Measurements from ENCODE around the gene BRD4.

The BRD4 gene

DNA sequence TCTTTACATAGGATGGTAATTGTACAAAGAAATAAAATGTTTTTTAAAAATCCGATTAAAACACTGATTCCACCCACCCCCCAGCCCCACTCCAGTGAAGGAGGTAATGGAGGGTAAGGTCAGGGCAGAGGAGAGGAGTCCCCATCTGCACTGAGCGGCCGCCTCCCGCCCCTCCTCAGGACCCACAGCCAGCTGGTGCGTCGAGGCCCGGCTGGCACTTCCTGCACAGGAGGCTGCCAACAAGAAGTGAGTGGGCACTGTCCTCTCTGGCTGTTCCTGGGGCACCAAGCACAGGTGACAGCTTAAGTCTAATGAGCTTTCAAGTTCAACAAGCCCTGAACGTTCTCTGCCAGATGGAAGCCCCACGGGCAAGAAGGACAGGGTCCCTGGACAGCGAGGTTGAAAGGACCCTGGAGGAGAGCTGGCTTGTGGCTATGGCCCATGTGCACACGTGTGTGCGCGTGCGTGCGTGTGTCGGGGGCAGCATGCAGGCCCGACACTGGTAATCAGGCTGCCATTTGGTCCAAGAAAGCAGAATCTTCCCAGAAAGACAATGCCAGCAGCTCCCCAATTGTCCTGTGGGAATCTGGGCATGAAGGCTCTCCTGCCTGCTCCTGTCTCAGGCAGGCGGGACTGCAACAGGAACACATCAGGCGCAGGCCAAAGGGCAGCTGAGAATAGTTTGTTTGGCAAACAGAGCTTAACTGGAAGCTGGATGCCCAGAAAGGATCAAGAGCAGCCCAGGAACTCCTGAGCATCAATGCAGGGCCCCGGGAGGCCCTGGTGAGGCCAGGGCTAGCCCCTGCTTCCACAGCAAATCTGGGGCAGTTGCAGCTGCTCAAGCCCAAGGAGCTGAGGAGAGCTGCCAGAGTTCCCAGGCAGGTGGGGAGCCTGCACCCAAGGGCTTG lies 85.0 kb downstream of the BRD4 start:
- DNase-seq: no peak

DNA sequence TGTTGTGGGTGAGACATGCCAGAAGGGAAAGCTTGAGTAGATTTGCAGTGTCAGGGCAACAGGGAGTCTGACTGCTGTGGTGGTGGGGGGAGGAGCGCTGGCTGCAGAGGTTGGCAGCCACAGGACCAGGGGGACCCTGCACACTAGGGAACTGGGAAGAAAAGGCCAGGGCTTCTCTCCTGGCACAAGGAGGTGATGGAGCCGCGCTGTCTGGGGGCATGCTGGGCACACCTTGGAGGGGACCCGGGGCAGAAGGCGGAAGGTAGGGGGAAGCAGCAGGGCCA lies 86.2 kb downstream of the BRD4 start:
- DNase-seq: no peak

DNA sequence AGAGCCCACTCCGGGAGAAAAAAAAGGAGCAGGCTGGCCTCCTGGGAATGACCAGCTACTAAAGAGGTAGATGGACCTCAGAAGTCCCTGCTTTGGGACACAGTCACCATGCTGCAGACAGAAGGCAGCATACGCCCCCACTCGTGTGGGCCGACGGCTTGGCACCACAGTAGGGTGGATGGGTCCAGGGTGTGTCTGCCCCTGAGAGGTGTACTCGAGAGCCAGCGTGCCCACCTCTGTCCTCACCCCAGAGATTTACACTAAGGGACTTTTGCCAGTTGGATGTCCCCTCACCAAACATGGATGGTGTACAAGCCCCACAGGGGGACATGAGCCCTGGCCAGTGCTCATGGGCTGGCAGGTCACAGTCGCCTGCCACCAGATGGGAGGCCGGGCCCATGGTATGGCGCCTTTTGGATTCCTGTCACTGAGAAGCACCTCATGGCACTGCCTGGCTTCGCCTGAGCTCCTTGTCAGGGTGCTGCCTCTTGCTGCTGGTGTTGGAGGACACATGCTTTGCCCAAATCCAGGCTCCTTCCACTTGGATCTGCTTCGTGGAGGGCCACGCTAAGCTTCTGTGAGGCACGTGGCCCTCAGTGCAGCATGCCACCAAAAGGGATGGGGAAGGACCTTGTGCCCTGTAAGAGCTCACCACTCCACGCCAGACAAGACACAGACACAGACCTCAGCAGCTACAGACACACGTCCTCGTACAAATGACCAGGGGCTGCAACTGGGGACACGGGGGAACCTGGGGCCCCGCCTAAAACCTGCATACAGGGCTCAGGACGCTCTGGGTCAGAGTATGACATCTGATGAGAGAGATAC lies 86.8 kb downstream of the BRD4 start:
- no peak for DNase-seq

DNA sequence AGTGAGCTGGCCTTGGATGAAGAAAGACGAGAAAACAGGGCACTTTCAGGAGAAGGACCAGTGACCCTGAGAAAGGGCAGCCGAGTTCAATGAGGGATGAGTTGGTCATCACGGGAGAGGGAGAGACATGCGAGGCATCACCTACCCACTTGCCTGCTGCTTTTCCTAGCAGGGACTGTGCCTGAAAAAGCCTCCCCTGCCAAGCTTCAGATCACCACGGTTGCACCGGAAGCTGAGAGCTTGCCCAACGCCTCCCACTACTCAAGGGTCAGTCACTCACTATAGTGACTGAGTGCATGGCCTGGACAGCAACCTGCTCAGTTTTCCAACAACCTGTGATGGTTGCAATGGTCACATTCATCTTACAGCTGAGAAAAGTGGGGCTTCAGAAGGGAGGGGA lies 87.5 kb downstream of the BRD4 start:
- DNase-seq: no peak

DNA sequence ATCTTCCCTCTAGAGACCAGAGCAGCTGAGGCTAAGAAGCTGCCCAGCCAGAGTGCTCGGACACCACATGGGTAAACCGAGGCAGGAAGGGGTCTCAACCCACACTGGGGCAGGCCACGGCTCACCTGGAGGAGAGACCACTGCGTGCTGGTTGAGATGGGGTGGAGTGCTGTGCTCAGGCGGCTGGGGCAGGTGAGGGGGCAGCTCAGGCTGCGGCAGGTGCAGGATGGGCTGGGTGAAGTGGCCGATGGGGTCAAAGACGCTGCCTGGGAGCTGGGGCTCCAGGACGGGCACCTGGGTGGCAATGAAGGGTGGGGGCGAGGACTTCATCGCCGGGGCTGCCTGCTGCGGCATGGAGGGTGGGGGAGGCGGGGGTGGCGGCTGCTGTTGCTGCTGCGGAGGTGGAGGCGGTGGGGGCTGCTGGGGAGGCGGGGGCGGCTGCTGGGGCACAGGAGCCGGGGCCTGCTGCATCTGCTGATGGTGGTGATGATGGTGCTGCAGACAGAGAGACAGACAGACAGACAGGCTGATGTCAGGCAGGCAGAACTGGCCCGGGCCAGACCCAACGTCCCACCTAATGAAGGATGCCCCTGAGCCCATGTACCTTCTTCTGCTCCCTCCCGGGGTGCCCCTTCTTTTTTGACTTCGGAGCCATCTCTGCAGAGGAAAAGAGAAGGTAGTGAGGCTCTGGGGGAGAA lies 88.1 kb downstream of the BRD4 start:
- no peak for DNase-seq

DNA sequence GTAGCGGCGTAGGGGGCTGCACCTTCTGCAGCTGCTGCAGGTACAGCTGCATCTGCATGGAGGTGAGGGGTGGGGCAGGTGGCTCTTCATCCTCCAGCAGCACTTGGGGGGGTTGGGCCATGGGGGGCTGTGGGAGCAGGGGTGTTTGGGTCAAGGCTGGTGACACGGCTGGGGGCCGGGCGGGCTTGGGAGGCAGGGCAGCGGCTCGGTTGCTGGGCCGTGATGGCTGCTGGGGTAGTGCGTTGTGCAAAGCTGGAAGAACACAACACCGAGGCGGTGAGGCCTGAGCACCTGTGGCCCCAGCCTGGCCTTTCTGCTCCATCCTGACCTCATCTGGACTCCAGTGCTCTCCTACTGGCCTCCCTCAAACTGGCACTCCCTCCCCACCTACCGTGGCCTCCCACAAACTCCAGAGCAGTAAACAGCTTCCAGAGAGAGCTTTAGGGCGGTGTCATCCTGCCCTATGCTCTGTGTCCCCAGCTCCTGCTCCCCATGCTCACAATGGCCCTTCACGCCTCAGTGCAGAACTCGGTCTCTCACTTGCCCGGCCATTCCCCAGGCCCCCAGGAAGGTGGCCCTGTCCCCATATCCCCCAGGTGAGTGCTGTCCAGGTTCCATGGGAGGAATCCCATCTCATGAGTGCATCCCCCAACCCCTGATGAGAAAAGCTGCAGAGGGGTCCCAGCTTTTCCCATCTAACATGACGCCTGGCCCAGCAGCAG lies 88.9 kb downstream of the BRD4 start:
- DNase-seq: no peak

DNA sequence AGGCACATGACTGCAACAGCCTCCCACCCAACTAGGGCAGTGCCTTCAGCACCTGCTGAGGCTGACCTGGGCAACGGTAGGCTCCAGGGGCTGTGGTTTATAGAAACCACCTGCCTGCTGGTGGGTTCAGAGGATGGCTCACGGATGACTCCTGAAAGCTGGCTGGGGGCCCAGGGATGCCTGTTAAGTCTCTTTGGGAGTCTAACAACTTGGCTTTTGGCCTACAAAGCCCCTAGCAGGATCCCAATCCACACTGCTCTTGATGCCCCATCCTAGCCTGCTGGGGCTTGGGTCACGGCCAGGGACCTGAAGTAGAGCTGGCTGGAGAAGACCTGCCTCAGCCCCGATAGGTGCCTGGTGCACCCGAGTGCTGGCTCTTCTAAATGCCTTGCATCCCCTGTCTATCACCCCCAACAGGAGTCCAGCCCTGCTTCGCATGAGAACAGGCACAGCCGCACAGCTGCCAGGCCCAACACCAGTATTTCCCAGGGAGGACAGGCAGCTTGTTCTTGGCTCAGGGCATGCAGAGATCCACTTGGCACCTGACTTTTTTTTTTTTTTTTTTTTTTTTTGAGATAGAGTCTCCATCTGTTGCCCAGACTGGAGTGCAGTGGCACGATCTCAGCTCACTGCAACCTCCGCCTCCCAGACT lies 91.0 kb downstream of the BRD4 start:
- DNase-seq: no peak

DNA sequence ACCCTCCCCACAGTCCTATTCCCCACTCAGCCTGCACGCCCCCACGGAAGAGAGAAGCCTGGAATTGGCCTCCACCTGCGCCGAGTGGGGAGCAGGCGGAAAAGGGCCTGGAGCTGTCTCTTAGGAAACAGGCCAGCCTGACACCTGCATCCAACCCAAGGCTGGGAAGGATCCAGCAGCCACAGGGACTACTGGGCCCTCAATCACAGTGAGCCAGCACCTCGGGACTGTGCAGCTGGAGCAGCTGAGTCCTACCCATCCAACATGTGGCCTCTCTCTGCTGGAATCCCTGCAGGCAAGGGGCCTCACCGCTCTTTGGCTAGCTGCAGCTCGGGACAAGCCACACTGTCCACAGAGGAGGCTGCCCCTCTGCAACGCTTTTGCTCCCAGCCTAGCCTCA lies 91.8 kb downstream of the BRD4 start:
- no peak for DNase-seq

DNA sequence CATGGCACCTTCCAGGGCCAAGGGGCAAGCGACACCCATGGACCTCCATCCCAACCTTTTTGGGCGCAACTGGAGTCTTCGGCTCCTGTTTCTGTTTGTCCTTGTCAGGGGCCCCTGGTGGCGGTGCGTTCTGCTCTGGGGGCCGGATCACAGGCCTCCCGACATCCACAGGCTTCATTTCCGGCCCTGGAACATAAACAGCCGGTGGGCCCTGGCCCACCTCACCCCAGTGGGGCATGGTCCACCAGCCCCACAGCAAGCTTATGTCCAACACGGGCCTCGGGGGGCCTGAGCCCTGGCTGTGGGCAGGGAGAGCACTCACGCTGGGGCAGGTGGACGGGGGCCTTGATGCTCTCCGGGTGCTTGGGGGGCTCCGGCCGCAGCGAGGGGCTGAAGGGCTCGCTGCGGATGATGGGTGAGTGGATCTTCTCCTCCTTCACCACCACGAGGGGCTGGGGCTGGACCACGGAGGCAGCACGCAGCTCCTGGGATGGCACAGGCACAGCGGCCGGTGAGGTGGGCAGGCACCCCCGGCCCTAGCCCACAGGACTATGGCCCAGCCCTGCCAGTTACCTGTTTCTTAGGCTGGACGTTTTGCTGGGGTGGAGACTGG lies 92.9 kb downstream of the BRD4 start:
- no peak for DNase-seq

DNA sequence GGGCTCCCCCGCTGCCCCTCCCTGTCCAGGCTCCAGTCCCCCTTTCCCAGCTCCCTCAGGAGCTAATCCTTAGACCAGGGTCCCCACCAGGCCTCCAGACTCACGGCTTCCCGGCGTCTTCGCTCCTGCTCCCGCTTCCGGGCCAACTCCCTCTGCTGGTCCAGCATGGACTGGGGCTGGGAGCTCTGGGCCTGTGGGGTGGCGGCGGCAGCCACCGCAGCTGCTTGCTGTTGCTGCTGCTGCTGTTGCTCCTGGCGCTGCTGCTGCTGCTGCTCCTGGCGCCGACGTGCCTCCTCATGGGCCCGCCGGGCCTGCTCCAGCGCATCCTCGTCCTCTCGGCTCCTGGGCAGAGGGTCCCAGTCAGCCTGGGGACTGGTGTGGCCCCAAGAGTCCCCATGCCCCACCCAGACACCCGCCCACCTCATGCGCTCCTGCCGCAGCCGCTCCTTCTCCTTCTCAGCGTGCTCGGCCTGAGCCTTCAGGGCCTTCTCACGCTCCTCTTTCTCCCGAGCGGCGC lies 93.6 kb downstream of the BRD4 start:
- no peak for DNase-seq

DNA sequence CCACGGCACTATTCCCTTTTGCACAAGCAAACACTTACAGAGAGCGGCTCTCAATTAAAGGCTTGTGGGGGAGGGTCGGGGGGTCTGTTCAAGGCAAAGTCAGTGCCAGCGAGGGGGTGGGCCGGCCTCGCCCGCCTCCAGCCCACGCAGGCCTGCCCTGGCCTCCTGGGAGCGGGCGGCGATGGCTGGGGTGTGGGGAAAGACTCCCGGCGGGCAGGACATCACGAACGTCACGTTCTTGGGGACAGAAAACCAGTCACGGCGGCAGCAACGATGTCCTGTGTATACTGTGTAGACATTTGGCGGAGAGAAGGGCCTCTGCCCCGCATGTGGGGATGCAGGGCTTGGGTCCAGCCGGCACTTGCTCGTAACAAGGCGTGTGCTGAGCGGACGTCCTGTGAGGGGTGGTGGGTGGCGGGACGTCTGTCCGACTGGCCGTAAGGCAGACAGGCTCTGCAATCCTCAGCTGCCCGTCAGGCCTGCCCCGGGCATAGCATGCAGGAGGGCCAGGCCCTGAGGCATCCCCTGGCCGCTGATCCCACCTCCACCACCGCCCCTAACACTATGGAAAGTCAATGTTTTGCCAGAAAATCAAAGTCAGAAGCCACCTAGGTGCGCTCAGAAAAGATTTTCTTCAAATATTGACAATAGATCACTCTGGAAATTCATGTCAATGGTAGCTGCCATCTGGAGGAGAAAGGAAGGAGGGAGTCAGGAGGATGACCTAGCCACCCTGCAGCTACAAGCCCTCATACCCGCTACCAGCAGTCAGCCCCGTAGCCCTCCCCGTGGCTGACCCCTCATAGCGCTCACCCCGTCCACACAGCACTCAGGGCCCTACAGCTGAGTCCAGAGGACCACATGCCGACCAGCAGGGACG lies 94.3 kb downstream of the BRD4 start:
- DNase-seq: no peak

DNA sequence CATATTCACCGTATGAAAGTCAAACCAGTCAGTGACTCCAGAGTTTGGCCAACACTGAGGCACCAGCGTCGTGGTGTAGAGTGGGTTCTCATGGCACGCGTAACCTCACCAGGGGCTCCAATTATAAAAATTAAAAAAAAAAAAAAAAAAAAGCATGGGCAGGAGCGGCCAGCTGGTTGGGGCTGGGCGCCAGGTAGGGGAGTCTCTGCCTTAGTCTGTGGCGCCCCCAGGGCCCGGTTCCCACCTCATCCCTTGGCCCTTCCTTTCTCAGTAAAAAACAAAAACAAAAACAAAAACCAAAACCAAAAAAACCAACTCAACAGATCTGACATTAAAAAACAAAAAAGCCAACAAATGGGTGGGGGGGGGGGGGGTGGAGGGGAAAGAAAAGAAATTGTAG lies 95.5 kb downstream of the BRD4 start:
- no peak for DNase-seq

DNA sequence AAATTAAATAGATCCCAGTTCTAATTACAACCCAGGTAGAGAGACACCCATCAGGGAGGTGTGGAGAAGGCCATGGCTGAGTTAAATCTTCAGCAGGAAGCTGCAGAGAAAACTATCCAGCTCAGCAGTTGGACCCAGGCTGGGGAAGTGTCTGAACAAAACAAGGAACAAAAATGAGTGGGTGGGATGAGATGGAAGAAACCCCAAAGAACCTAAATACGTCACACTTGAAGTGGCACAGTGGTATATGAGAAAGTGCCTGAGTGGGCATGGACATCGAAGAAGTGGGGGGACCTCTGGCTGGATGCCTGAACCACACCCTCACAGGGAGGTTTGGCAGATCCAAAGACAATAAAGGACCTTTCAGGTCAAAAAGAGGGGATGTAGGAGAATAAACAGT lies 96.6 kb downstream of the BRD4 start:
- DNase-seq: no peak

DNA sequence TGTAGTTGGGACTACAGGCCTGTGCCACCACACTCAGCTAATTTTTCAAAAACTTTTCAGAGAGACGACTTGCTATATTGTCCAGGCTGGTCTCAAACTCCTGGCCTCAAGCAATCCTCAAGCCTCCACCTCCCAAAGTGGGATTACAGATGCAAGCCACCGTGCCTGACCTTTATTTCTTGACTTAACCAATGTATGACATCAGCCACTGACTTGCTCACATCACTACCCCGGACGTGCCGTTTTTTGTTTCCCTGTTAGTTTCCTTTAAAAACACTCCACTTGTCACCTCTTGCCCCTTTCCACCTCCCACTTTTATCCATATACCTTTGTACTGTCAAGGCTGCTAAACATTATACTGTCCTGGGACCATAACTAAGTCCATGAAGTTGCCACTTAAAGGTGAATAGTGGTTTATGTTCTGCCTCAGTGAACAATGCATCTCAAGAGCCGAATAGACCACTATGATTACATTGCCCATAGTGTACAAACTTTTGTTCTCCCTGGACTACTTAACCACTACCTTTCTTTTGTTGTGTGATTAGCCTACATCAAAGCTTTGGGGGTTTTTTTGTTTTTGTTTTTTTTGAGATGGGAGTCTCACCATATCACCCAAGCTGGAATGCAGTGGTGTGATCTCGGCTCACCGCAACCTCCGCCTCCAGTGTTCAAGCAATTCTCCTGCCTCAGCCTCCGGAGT lies 97.8 kb downstream of the BRD4 start:
- no peak for DNase-seq

DNA sequence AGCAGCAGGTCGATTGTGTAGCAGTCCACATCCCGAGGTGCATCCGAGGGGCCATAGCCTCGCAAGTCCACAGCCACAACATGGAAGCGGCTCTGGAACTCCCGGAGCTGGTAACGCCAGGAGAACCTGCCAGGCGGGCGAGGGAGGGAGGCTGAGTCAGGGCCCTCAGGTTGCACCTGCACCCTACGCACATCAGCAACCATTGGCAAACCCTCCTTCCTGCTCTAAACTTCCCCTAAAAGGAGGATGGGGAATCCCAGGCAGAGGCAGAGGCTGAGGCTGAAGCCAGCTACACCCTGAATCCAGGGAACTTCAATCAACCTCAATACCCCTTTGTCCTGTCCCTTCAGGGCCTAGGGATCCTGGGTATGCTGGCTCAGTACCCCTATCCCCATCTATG lies 101.1 kb downstream of the BRD4 start:
- DNase-seq: no peak

DNA sequence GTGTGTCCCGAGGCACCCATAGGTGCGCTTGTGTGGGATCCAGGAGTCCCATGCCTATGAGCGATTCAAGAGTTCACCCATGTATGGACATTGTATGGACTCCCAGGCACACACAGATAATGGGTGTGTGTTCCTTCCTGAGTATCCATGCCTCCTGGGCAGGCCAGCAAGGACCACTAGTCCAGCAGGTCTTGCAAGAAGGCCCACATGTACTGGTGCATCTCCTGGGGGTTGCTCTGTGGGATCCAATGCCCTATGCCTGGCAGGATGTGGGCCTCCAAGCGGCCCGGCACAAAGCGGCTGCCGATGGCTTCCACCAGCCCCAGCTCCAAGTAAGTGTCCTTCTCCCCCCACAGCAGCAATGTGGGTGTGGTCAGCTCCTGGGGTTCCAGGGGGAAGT lies 105.1 kb downstream of the BRD4 start:
- DNase-seq: no peak

DNA sequence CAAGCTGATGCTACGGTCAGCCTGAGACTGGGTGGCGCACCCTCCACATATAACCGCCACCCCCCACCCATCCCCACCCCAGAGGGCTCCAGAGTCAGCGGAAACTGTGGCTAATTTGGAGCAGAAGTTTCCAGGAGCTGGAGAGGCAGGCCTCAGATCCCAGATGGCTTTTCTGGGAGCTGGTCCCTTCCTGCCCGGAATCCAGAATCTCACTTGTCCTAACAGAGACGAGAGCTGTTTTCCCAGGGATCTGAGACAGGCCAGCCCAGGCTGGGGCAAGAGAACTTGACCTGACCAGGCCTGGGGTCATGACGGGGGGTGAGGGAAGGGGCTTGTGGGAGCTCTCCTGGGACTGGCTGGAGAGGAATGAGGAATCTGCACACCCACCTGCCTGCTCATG lies 106.6 kb downstream of the BRD4 start:
- DNase-seq: no peak

DNA sequence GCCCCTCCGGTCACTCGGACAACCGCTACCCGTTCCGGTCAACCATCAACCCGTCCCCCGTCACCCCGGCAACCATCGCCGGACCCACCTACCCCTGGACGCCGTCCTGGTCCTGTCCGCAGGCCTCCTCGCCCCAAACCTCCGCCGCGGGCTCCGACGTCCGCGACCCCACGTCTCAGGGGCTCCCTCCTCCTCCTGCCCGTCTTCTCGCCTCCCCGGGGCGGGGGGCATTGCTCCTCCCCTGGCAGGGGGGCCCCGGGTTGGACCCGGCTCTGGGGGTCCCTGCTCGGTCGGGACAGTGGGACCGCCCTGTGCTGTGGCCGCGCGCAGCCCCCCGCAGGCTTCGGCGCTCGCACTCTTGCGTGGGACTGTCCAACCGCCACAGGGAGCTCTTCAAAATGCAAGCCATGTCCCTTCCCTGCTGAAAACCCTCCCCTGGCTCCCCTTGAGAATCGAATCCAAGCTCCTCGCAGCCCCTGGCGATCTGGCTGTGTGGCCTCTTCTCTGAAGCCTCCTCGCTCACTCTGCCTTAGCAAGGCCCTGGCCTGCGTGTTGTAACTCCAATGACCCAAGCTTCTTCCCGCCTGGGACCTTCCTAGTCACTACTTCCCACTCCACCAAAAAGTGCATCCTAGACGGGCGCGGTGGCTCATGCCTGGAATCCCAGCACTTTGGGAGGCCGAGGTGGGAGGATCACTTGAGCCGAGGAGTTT lies 108.5 kb downstream of the BRD4 start:
- no peak for DNase-seq

Data from NCI-H1436 (cell line).